Glomerular visceral epithelial cell (primary cell): ENCODE results near the gene CUX1.
A peak's percentile ranks its signal among the peaks of the same experiment; 100 is the strongest.
"Not testable (repeated sequence)": the region's sequence is repeated elsewhere in the genome, so short reads cannot be mapped to it uniquely, and the experiment has no call there.

Experiments
- DNase-seq: peaks from one replicate; pipeline ENCODE4 v3.0.0-alpha.2; 2016; ENCODE audit errors: extremely low spot score

The CUX1 gene

DNA sequence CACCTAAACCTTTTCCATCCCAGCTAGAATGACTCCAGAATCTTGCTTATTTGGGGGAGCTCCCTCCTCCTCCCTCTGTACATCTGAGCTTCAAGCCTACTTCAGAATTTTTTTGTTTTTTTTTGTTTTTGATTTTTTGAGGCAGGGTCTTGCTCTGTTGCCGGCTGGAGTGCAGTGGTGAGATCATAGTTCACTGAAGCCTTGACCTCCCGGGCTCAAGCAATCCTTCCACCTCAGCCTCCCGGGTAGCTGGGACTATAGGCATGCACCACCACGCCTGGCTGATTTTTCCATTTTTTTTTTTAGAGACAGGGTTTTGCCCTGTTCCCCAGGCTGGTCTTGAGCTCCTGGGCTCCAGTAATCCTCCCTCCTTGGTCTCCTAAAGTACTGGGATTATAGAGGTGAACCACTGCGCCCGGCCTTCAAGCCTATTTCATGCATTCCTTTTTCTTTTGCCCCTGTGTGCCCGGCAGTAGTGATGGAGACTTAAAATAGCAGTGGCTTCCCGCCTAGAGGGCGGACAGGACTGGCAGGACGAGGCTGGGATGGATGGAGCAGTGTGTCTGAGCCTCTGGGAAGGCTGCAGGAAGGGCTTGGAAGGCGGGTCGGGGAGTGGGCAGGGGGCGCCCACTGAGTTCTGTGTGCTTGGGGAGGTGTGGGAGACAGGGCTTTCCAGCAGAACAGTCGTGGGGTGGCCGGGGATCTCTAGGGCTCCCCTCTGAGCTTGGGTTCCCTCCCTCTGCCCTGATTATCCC, 8.8 kb downstream of the CUX1 start:
- peak; percentile 15 for DNase-seq

DNA sequence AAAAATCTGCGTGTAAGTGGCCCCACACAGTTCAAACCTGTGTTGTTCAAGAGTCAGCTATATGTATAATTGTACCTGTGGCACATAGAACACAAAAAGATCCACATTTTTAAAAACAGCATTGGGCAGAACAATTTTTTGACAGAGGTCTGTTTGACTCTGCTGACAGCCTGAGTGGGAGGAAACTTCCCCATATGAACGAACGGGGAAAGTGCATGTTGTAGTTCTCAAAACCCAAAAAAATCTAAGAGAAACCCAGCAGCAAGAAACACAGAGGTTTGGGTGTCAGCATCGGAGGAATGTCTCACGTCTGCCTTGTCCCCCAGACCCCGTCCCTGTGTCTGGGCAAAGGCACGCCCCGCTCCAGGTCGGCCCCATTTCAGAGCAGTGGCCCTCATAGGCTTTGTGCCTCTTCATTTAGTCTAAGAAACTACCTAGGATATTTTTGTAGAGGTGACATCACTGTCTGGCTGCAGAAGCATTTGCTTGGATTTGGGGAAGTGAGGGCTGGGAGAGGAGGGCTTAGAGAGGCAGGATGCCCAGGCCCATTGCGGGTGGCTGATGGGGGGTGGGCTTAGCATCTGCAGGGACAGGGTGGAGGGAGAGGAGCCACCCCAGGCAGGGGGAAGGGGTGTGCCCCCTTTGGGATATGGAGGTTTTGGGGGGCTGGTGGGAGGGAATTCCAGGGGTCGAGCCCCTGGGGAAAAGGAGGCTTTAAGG, 11.0 kb downstream of the CUX1 start:
- DNase-seq = no peak

DNA sequence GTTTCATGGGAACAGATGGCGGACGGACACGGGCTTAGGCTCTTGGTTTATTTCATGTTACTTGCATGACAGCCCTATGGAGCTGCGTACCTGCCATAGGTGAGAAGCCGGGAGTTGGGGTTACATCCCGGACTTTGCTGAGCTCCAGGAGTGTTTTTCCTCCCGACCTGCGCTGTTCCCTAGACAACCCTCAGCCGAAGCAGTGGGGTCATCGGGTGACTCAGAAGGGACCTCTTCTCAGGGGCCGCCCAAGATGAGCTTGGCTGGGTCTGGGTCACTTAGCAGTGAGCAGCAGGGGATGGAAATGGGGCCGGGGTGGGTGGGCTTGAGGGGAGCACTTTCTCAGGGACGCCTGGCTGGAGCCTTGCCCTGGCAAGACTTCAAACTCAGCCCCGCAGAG, 11.9 kb downstream of the CUX1 start:
- no peak for DNase-seq

DNA sequence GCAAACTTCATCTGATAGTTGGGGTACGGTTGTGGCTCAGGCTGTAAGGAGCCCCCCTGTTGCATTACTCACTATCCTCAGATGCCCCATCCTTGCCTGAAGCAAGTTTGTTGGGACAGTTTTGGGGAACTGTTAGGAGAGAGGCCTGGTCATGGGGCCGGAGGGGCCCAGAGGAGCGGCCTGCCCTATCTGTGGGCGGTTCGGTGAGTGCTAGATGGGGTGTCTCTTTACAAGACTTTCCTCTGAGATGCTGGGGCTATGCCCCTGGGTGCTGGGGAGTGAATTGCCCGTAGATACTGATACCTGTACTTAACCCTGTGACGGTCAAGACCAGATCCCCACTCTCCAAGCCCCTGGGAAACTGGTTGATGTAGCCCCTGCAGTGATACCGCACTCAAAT, 12.4 kb downstream of the CUX1 start:
- no peak for DNase-seq

DNA sequence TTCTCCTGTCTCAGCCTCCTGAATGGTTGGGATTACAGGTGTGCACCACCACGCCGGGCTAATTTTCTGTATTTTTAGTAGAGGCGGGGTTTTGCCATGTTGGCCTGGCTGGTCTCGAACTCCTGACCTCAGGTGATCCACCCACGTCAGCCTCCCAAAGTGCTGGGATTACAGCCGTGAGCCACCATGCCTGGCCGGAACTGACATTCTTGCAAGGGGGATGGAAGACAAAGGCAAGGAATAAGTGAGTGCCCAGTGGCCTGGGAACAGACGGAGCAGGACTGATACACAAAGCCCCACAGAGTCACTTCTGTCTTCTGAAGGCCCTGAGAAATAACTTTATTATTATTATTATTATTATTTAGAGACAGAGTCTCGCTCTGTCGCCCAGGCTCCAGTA, 14.0 kb downstream of the CUX1 start:
- DNase-seq = not testable (repeated sequence)

GRCh38 chr7:101832205-101832631, 14.8 kb downstream of the CUX1 start:
- no peak for DNase-seq

- no peak for DNase-seq
These were observed 15.4 kb downstream of the CUX1 start for GRCh38 chr7:101832685-101833375.

- no peak for DNase-seq
These were observed 16.4 kb downstream of the CUX1 start for GRCh38 chr7:101833799-101834198.

- no peak for DNase-seq
These were observed 17.7 kb downstream of the CUX1 start for GRCh38 chr7:101835136-101835535.

DNA sequence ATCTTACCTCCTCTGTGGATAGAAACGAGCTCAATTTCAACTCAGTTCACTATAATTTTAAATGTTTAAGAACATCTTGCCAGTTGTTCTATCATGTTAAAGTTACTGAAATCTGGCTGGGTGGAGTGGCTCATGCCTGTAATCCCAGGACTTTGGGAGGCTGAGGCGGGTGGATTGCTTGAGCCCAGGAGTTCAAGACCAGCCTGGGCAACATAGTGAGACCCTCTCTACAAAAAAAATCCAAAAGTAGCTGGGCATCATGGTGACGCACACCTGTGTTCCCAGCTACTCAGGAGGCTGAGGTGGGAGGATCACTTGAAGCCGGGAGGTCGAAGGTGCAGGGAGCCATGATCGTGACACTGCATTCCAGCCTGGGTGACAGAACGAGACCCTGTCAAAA, 20.0 kb downstream of the CUX1 start:
- not testable (repeated sequence) for DNase-seq

- no peak for DNase-seq
These were observed 21.5 kb downstream of the CUX1 start for GRCh38 chr7:101838837-101839483.

GRCh38 chr7:101841328-101841727, 23.9 kb downstream of the CUX1 start:
- DNase-seq = no peak

DNA sequence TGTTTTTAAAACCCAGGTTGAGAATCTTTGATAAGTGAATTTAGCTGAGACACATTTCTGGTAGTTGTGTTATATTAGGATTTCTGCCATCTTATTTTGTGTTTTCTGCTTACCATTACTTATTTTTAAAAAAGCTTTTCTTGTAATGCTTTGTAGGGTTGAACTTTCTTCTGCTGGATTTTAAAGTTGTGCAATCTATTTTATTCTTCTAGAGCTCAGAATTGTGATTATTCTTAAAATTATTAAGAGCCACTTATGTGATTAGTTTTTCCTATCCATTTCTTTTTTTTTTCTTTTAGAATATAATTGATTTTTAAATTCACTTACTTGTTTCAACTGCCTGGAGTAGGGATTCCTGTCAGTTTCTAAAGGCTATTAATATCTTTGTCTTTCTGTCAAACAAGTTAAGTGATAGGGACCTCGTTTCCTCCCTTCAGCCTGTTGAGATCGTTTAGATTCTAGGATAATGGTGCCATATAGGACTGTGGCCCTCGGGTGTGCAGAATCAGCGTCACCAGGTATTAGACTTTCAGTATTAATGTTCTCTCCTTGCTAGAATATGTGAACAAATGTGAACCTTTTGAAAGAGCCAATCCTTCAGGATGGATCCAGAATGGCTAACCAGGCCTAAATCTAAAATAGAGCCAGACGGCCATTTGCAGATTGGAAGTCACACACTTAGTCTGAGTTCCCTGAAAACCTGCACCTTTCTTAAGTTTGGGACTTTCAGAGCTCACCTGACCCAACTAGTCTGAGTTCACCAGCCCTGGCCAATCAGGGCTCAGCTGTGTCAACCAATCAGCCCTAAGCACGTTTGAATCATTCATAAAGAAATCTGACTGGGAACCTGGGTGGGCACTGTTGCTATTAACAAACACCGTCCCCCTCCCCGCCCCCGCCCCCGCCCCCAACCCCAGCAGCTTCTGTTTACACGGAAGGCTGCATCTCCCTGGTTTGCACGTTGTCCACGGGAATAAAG, 26.2 kb downstream of the CUX1 start:
- DNase-seq = no peak

- DNase-seq = no peak
These were observed 28.5 kb downstream of the CUX1 start for GRCh38 chr7:101845974-101846373.

DNA sequence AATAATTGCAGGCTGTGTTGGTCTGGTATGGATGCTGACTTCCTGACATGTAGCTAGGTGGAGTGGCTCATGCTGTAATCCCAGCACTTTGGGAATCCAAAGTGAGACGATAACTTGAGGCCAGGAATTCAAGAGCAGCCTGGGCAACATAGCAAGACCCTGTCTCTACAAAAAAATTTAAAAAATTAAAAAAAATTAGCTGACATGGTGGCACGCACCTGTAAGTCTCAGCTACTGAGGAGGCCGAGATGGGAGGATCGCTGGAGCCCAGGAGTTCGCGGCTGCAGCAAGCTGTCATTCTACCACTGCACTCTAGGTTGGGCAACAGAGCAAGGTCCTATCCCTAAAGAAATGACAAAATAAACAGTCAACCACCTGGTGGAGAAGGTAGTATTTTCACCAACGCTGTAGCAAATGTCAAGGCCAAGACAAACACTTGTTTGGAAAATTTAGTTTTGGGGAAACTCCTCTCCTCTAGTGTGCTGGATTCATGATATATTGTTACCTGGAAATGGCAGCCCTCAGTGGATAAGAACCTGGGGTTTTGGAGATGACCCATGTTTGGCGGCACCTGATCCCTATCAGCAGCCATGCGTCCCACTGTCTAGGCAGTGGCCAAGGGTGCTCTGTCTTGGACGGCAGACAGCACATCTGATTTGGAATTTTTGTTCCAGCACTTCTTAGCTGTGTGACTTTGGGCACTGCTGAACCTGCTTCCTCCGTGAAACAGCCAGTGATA, 29.5 kb downstream of the CUX1 start:
- no peak for DNase-seq

DNA sequence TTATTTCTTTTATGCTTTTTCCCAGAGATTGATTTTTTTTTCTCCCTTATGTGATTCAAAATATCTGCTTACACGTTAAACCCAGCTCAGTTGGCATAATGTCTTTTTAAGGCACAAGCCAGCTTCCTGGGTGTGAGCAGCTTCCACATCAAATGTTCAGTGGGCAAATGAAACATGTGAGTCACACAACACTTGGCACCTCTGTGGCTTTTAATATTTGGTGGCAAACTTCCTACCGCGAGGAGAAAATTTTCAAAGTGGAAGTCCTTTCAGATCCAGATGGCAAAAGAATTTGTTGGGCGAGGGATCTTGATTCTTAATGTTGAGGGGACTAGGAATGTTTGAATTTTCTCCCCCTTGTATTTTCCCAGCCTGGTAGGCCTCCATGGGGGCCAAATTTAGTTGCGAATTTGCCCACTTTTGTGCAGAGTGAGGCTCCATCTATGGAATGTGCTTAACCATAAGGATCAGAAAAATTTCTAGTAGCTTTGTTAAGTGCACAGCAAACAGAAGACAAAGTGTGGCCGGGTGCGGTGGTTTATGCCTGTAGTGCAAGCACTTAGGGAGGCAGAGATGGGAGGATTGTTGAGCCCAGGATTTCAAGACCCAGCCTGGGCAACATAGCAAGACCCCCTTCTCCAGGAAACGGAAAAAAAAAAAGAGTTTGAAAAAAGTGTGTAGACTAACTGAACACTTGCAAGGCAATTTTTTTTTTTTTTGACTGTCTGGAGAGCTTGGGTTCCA, 31.0 kb downstream of the CUX1 start:
- no peak for DNase-seq

DNA sequence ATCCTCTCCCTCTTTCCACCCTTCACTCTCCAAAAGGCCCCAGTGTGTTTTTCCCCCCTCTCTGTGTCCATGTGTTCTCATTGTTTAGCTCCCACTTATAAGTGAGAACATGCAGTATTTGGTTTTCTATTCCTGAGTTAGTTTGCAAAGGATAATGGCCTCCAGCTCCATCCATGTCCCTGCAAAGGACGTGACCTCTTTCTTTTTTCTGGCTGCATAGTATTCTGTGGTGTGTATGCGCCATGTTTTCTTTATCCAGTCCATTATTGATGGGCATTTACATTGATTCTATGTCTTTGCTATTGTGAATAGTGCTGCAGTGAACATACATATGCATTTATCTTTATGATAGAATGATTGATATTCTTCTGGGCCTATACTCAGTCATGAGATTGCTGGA, 31.9 kb downstream of the CUX1 start:
- not testable (repeated sequence) for DNase-seq

- DNase-seq = not testable (repeated sequence)
These were observed 34.9 kb downstream of the CUX1 start for GRCh38 chr7:101852364-101852763.

DNA sequence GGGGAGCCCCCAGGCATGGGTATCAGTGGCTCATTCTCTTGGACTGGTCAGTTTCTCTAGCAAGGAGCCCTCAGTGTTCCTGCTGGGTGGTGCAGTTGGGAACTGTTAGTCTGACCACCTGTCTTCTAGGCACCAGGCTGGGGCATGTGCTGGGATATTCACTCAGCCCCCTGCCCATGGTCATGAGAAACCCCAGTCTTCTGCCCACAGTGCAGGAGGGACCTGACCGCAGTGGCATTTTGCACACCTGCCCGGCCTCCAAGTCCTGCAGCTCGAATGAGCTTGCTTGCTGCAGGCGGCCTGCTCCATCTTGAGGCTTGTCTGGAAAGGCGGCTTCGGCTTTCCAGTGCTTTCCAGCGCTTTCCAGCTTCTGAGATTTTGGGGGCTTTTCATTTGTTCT, 36.3 kb downstream of the CUX1 start:
- DNase-seq = no peak
